Measurements from ENCODE around the gene DLST. TPM values are rescaled to one million over a fixed set of nuclear protein-coding genes. Genes with fewer than 3 reads are reported as not detected.

DLST gene
- polyA plus RNA-seq, 1 of the 3 experiments (the other 2 are of a cell fraction): 92.3 TPM

- Histone ChIP-seq H3K9me3 (no peaks in the 10 kb centered on the region), H3K36me3 (replicated peaks in 1 of 2; ENCODE audit: control insufficient read depth in 1 of 2, insufficient read depth in 2 of 2, low read length in 1 of 2) (no peaks in the 10 kb centered on the region), H2AFZ (ENCODE audit: low read depth) (no peak overlapping the region), H3K27me3 (ENCODE audit: insufficient read depth) (no peaks in the 10 kb centered on the region), H3F3A (replicated peaks; ENCODE audit: insufficient read depth) (peaks cover 8% of the 10 kb centered on the region), H3K4me3 (ENCODE audit: low read depth in 2 of 2, low read length in 1 of 2) (peak overlapping the region in 1 of 2 experiments; percentile 32; a peak in 1 of 4 replicates), H3K9me2 (no peaks in the 10 kb centered on the region), H3K79me2 (ENCODE audit: insufficient read depth) (no peaks in the 10 kb centered on the region), H3K27ac (ENCODE audit: low read depth in 2 of 2, low read length in 1 of 2) (no peak overlapping the region; a peak in 1 of 4 replicates), H3K4me1 (ENCODE audit: control insufficient read depth in 1 of 2, insufficient read depth in 2 of 2, low read depth in 1 of 2, low read length in 1 of 2) (peaks cover 6 to 9% of the 10 kb centered on the region in 2 experiments; a peak in 2 of 4 replicates), H3K9ac (no peak overlapping the region), H4K20me1 (ENCODE audit: insufficient read depth) (no peaks in the 10 kb centered on the region), H3K4me2 (no peak overlapping the region)
- no peak for TF ChIP-seq IRF3 (IDR thresholded peaks at IDR 0.05; ENCODE audit: low read depth, low read length)
- TF ChIP-seq SMC3 (IDR thresholded peaks at IDR 0.05; ENCODE audit: low read depth, low read length): peak; percentile 30
- peak; percentile 43 for TF ChIP-seq RAD21 (IDR thresholded peaks at IDR 0.05; ENCODE audit: low read length)
- peak; percentile 71 for TF ChIP-seq CTCF (IDR thresholded peaks at IDR 0.05)
- TF ChIP-seq NRF1 (IDR thresholded peaks at IDR 0.05; ENCODE audit: low read depth, low read length): no peak
- CTCF ChIA-PET: interaction anchor here (0.6 to 18.5 kb wide), 54 partner anchors 9 to 360 kb away, joined by 3 to 290 read pairs (median 4); partner anchors contain the start of genes ACYP1, EIF2B2, PGF and RPS6KL1
- POLR2A ChIA-PET: no interaction called here
- WGBS (ENCODE audit: low lambda C conversion rate): 69% methylated on average over 10 of the region's 17 CpGs
- DNase-seq: peak; percentile 84
These were observed 63.6 kb downstream of the DLST start for GRCh38 chr14:74945261-74945851.

- no peaks in the 10 kb centered on the region for H3K27me3 ChIP-seq (ENCODE audit: insufficient read depth)
- DNase-seq: peak; percentile 95
- TF ChIP-seq FOXJ3 (CRISPR knock-in tag; IDR thresholded peaks at IDR 0.05): no peak
- TF ChIP-seq EP300 (IDR thresholded peaks at IDR 0.05; ENCODE audit: borderline replicate concordance in 1 of 2, low read depth in 1 of 2, low read length in 1 of 2): no peak
- TF ChIP-seq RCOR1 (IDR thresholded peaks at IDR 0.05; ENCODE audit: low read length): no peak
- peak; percentile 92 for TF ChIP-seq RAD21 (IDR thresholded peaks at IDR 0.05; ENCODE audit: low read length)
- TF ChIP-seq JUND (IDR thresholded peaks at IDR 0.05): no peak
- TF ChIP-seq REST (IDR thresholded peaks at IDR 0.05; ENCODE audit: low read depth, low read length): no peak
- no peak for TF ChIP-seq YY1 (IDR thresholded peaks at IDR 0.05; ENCODE audit: low read depth)
- TF ChIP-seq IRF3 (IDR thresholded peaks at IDR 0.05; ENCODE audit: low read depth, low read length): no peak
- no peak for TF ChIP-seq ELF1 (IDR thresholded peaks at IDR 0.05)
- TF ChIP-seq SIN3A (IDR thresholded peaks at IDR 0.05; ENCODE audit: borderline replicate concordance, low read depth, low read length): no peak
- TF ChIP-seq ZBTB33 (IDR thresholded peaks at IDR 0.05; ENCODE audit: borderline replicate concordance, low read depth): no peak
These were observed 64.3 kb downstream of the DLST start for GRCh38 chr14:74945852-74946658.

More at GRCh38 chr14:74945852-74946658, 64.3 kb downstream of the DLST start:
- no peaks in the 10 kb centered on the region for H3K9me3 ChIP-seq
- WGBS (ENCODE audit: low lambda C conversion rate): 45% methylated on average over 17 of the region's 17 CpGs
- CTCF ChIA-PET: interaction anchor here (0.6 to 18.5 kb wide), 50 partner anchors 7 to 358 kb away, joined by 3 to 290 read pairs (median 4); partner anchors contain the start of genes ACYP1, EIF2B2, PGF and RPS6KL1
- POLR2A ChIA-PET: no interaction called here
- H3K27ac ChIP-seq (ENCODE audit: low read depth in 2 of 2, low read length in 1 of 2): peak overlapping the region in 1 of 2 experiments; percentile 11; a peak in 1 of 4 replicates
- H3K4me1 ChIP-seq (ENCODE audit: control insufficient read depth in 1 of 2, insufficient read depth in 2 of 2, low read depth in 1 of 2, low read length in 1 of 2): peaks cover 6 to 8% of the 10 kb centered on the region in 2 experiments; a peak in 1 of 4 replicates
- no peaks in the 10 kb centered on the region for H4K20me1 ChIP-seq (ENCODE audit: insufficient read depth)
- peaks cover 8% of the 10 kb centered on the region for H3F3A ChIP-seq (replicated peaks; ENCODE audit: insufficient read depth)
- H3K36me3 ChIP-seq (replicated peaks in 1 of 2; ENCODE audit: control insufficient read depth in 1 of 2, insufficient read depth in 2 of 2, low read length in 1 of 2): no peaks in the 10 kb centered on the region
- peak overlapping the region in 1 of 2 experiments; percentile 23; a peak in 1 of 4 replicates for H3K4me3 ChIP-seq (ENCODE audit: low read depth in 2 of 2, low read length in 1 of 2)
- no peaks in the 10 kb centered on the region for H3K9me2 ChIP-seq
- no peak overlapping the region for H3K9ac ChIP-seq
- no peaks in the 10 kb centered on the region for H3K79me2 ChIP-seq (ENCODE audit: insufficient read depth)
- H3K4me2 ChIP-seq: no peak overlapping the region; the same call in 1 of the 2 replicates
- H2AFZ ChIP-seq (ENCODE audit: low read depth): peak overlapping the region; percentile 79
